Gastrocnemius medialis (tissue), 4 donors: Measurements from ENCODE around the gene CYB5R3. TPM values are rescaled to one million over a fixed set of nuclear protein-coding genes. Genes with fewer than 3 reads are reported as not detected.
"Not testable (repeated sequence)": the region's sequence is repeated elsewhere in the genome, so short reads cannot be mapped to it uniquely, and the experiment has no call there.

Experiments used
- ATAC-seq, 2 donors: fragments of 150-250 bp; one replicate each; pipeline ENCODE4 v1.9.1; 2016
- DNase-seq, 2 donors: peaks; one replicate each; pipeline ENCODE4 v3.0.0-alpha.2; 2019
- H3K27ac ChIP-seq, 4 donors: fragments of 200-600 bp; sonication (generic); 1 replicate in 1 of 4; 2 replicates in 3 of 4; pipeline ENCODE4 v1.5.1; 2016 to 2018; ENCODE audit warnings: mild to moderate bottlenecking in 2 of 4, moderate library complexity in 1 of 4
- H3K27me3 ChIP-seq, 3 donors: fragments of 200-600 bp; sonication (generic) in 2 of 3; 1 replicate in 1 of 3; 2 replicates in 2 of 3; pipeline versions ENCODE4 v1.5.1 to v1.6.0; 2016 to 2019; ENCODE audit warnings: mild to moderate bottlenecking in 1 of 3, moderate library complexity in 1 of 3
- H3K36me3 ChIP-seq, 2 donors: fragments of 200-600 bp; sonication (generic) in 1 of 2; one replicate each; pipeline ENCODE4 v1.5.1; 2017 to 2018
- H3K4me1 ChIP-seq, 2 donors: fragments of 200-600 bp; sonication (generic) in 1 of 2; one replicate each; pipeline ENCODE4 v1.5.1; 2016 to 2017; ENCODE audit warnings: mild to moderate bottlenecking in 2 of 2
- H3K4me3 ChIP-seq, 4 donors: fragments of 200-600 bp; sonication (generic) in 3 of 4; 1 replicate in 1 of 4; 2 replicates in 3 of 4; pipeline ENCODE4 v1.5.1; 2016 to 2019; ENCODE audit warnings: mild to moderate bottlenecking in 2 of 4
- H3K9me3 ChIP-seq, 3 donors: fragments of 200-600 bp; sonication (generic) in 2 of 3; 1 replicate in 1 of 3; 2 replicates in 2 of 3; pipeline ENCODE4 v1.5.1; 2016 to 2019
- CTCF ChIP-seq, 5 experiments: fragments of 450-650 bp in 3 of 5; fragments of 200-600 bp in 2 of 5; sonication (generic) in 2 of 5; IDR thresholded peaks in 4 of 5; conservative IDR thresholded peaks in 1 of 5; 1 replicate in 4 of 5; 2 replicates in 1 of 5; pipeline ENCODE4 v1.5.1; 2016 to 2019; ENCODE audit warnings: antibody characterized with exemption in 5 of 5, mild to moderate bottlenecking in 3 of 5, moderate library complexity in 3 of 5
- POLR2A ChIP-seq, 2 donors: fragments of 450-650 bp; IDR thresholded peaks; one replicate each; pipeline ENCODE4 v1.6.1; 2017; ENCODE audit warnings: antibody characterized with exemption in 2 of 2, mild to moderate bottlenecking in 2 of 2, moderate library complexity in 2 of 2
- in situ Hi-C, 4 donors: fragments of 200-750 bp; cut with MboI; loops; one replicate each; pipeline versions ENCODE4 v1.15.0 to v1.8.0; 2017; ENCODE audit warnings: low sequenced_read_pairs in 4 of 4
- intact Hi-C: fragments of 100-400 bp; cut with DNase I; formaldehyde crosslinking; loops from one replicate; pipeline ENCODE4 v1.15.1; 2023; ENCODE audit warnings: low total_unique reads
- total RNA-seq, 4 donors: library from RNA; depleted of rRNA; stranded (reverse); fragments of >200 nt; gene quantifications; one replicate each; pipeline versions ENCODE4 v1.1.0 to v1.2.3, GENCODE V29; 2016

CYB5R3 gene
- total RNA-seq, 4 donors from 2014 or later = 44.3 to 163 (median 105) TPM

- in situ Hi-C loops = no loop called here
- Histone ChIP-seq H3K27ac (peak overlapping the region; percentile 70 to 85 (median 79)), H3K4me3 (no peak overlapping the region), H3K36me3 (peaks cover 0 to 52% of the 10 kb centered on the region in 2 donors), H3K9me3 (no peaks in the 10 kb centered on the region), H3K27me3 (no peaks in the 10 kb centered on the region), H3K4me1 (peaks cover 16 to 17% of the 10 kb centered on the region in 2 donors)
- peak; percentile 89 to 94 (median 93) for TF ChIP-seq CTCF (IDR thresholded peaks at IDR 0.05 in 4 of 5, conservative IDR thresholded peaks at IDR 0.05 in 1 of 5)
- no peak for TF ChIP-seq POLR2A (IDR thresholded peaks at IDR 0.05)
- intact Hi-C loops = no loop called here
- peak; percentile 43 to 66 for ATAC-seq
- peak in 1 of 2 donors; percentile 79 for DNase-seq
These were observed 27.6 kb downstream of the CYB5R3 start for GRCh38 chr22:42621505-42622002.

- intact Hi-C loops (no loop called here), in situ Hi-C loops (no loop called here)
- H3K9me3 ChIP-seq = no peaks in the 10 kb centered on the region
- H3K36me3 ChIP-seq = peaks cover 0 to 37% of the 10 kb centered on the region in 2 donors
- ATAC-seq (no peak), DNase-seq (no peak)
- no peak overlapping the region for H3K4me3 ChIP-seq
- peak overlapping the region; percentile 70 to 85 (median 79) for H3K27ac ChIP-seq
- H3K27me3 ChIP-seq = no peaks in the 10 kb centered on the region
- peaks cover 22 to 28% of the 10 kb centered on the region in 2 donors for H3K4me1 ChIP-seq
- TF ChIP-seq POLR2A (IDR thresholded peaks at IDR 0.05) (no peak), CTCF (IDR thresholded peaks at IDR 0.05 in 4 of 5, conservative IDR thresholded peaks at IDR 0.05 in 1 of 5) (no peak)
These were observed 29.1 kb downstream of the CYB5R3 start for GRCh38 chr22:42620084-42620483.

- H3K4me3 ChIP-seq = no peak overlapping the region
- no peaks in the 10 kb centered on the region for H3K9me3 ChIP-seq
- DNase-seq (no peak), ATAC-seq (no peak)
- intact Hi-C loops = loop anchor here (10.0 kb wide), 1 partner anchor 85 kb away; no protein-coding TSS in a partner anchor
- TF ChIP-seq CTCF (IDR thresholded peaks at IDR 0.05 in 4 of 5, conservative IDR thresholded peaks at IDR 0.05 in 1 of 5) (no peak), POLR2A (IDR thresholded peaks at IDR 0.05) (no peak)
- H3K27me3 ChIP-seq = no peaks in the 10 kb centered on the region
- H3K36me3 ChIP-seq = peaks cover 0 to 31% of the 10 kb centered on the region in 2 donors
- in situ Hi-C loops = no loop called here
- H3K27ac ChIP-seq = peak overlapping the region; percentile 70 to 85 (median 79)
- H3K4me1 ChIP-seq = peaks cover 22 to 28% of the 10 kb centered on the region in 2 donors
These were observed 29.7 kb downstream of the CYB5R3 start for GRCh38 chr22:42619261-42620063.

- Histone ChIP-seq H3K27ac (peak overlapping the region; percentile 90 to 96 (median 94)), H3K4me1 (peaks cover 36 to 42% of the 10 kb centered on the region in 2 donors), H3K9me3 (no peaks in the 10 kb centered on the region), H3K36me3 (peaks cover 0 to 11% of the 10 kb centered on the region in 2 donors), H3K4me3 (no peak overlapping the region), H3K27me3 (no peaks in the 10 kb centered on the region)
- in situ Hi-C loops (no loop called here), intact Hi-C loops (loop anchor here (10.0 kb wide), 1 partner anchor 83 kb away; no protein-coding TSS in a partner anchor)
- DNase-seq (no peak), ATAC-seq (no peak)
- TF ChIP-seq CTCF (IDR thresholded peaks at IDR 0.05 in 4 of 5, conservative IDR thresholded peaks at IDR 0.05 in 1 of 5) = no peak
- no peak for TF ChIP-seq POLR2A (IDR thresholded peaks at IDR 0.05)
These were observed 31.8 kb downstream of the CYB5R3 start for GRCh38 chr22:42617155-42617983.

GRCh38 chr22:42615860-42616175 is 33.4 kb downstream of the CYB5R3 start:
- peak overlapping the region; percentile 90 to 96 (median 94) for H3K27ac ChIP-seq
- H3K27me3 ChIP-seq, H3K9me3 ChIP-seq, in situ Hi-C loops: not testable (repeated sequence)
- H3K36me3 ChIP-seq = peaks cover 0 to 11% of the 10 kb centered on the region in 2 donors
- peaks cover 41 to 48% of the 10 kb centered on the region in 2 donors for H3K4me1 ChIP-seq
- intact Hi-C loops = loop anchor here (1.0 to 10.0 kb wide), 4 partner anchors 32 to 241 kb away; partner anchors contain the start of gene ARFGAP3
- ATAC-seq (peak; percentile 11 to 50), DNase-seq (peak; percentile 40 to 85)
- H3K4me3 ChIP-seq = peak overlapping the region; percentile 78 to 86 (median 80)
